CD4-positive, alpha-beta T cell treated with Interleukin-10 for 1 hour (primary cell): ENCODE measurements around the gene NLGN1.
"Not testable (repeated sequence)": the region's sequence is repeated elsewhere in the genome, so short reads cannot be mapped to it uniquely, and the experiment has no call there.

Source experiments
- DNase-seq: peaks from one replicate; pipeline ENCODE4 v3.0.0-alpha.2; 2020

The NLGN1 gene

GRCh38 chr3:173430576-173430975 is 33.0 kb downstream of the NLGN1 start:
- no peak for DNase-seq

DNA sequence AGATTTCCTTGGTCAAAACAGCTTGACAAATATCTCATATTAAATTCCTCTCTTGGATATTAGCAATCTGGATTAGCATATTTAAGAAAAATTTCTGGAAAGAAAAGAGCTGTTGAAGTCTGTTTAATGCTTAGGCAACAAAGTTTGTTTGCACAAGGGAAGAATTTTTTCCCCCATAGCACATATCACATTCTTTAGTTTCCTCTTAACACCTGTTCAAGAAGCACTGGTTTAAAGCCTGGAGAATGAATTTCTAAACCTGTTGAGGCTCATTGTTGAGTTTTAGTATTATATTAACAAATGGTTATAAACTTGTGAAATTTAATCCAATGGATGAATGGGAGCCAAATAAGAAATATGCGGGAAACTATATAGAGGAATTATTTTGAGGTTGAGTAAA is 41.5 kb downstream of the NLGN1 start:
- no peak for DNase-seq

GRCh38 chr3:173440514-173440913 is 43.0 kb downstream of the NLGN1 start:
- no peak for DNase-seq

DNA sequence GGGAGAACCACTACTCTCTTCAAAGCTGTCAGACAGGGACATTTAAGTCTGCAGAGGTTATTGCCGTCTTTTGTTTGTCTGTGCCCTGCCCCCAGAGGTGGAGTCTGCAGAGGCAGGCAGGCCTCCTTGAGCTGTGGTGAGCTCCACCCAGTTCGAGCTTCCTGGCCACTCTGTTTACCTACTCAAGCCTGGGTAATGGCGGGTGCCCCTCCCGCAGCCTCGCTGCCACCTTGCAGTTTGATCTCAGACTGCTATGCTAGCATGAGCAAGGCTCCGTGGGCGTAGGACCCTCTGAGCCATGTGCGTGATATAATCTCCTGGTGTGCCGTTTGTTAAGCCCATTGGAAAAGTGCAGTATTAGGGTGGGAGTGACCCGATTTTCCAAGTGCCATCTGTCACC is 54.0 kb downstream of the NLGN1 start:
- not testable (repeated sequence) for DNase-seq

GRCh38 chr3:173463250-173463649 is 65.7 kb downstream of the NLGN1 start:
- DNase-seq: no peak

- DNase-seq: no peak
Measured at GRCh38 chr3:173465112-173465511, 67.6 kb downstream of the NLGN1 start.

DNA sequence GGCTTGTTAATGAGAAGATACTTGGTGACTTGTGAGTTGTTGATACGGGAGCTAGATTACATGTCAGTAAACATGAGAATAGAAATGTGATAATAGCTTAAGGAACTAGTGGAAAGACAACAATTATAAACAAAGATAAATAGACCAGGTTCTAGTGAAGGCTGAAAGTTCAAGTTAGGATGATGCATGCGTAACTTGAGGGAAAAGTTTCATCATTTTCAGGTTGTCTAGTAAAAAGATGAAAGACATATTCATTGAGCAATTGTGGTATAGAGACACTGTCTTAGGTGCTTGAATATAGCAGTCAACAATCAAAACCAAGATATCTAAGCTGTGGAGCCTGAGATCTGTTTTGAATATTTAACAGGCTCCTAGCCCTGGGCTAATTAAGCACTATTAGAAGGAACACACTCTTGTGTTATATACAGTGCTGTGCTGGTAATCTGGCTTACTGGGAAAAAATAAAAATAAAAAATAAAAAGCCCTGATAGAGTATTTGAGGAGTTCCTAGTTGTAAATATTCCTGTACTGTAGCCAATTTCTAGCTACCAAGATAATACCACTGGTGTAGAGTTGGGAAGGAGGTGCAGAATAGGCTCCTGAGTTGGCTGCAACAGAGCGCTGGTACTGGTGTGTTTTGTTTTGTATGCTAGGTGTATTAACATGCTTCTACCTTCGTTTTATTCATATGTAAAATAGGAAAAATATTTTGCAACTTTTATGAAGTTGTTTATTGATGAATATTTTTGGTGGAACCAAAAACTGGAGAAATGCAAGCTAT is 68.5 kb downstream of the NLGN1 start:
- DNase-seq: no peak

DNA sequence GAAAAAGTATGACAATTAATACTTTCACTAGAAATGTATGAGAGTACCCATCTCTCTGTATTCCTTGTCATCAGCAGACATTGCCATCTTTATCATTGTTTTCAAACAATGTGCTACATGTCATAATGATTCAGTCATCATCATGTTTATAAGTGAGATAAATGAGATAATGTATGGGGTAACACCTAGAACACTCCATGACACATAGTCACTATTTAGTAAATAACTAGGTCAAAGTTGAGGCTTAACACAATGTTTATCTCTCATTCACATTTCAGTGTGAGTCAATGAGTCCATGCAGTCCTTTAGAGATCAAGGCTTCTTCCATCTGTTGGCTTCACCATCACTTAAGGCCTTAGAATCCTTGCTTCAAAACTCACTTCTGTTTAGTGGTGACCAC is 70.0 kb downstream of the NLGN1 start:
- no peak for DNase-seq

GRCh38 chr3:173473237-173473636 is 75.7 kb downstream of the NLGN1 start:
- DNase-seq: no peak

DNA sequence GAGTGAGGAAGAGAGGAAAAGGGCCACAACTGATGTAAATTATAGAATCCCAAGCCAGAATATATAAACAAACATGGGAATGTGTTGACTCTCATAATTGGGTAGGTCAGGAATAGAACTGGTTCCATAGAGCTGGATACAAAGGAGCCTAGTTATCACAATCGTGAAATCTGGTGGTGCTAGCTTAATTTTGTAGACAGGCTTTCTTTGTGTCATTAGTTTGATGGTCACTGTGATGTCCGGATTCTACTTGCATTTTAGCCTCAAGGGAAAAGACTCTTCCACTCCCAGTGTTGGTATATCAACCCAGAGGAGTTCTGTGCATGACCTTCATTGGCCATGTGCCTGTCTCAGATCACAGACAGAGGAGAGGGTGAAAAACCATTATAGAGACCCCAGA is 81.8 kb downstream of the NLGN1 start:
- no peak for DNase-seq

GRCh38 chr3:173501931-173502489 is 104.5 kb downstream of the NLGN1 start:
- DNase-seq: no peak

DNA sequence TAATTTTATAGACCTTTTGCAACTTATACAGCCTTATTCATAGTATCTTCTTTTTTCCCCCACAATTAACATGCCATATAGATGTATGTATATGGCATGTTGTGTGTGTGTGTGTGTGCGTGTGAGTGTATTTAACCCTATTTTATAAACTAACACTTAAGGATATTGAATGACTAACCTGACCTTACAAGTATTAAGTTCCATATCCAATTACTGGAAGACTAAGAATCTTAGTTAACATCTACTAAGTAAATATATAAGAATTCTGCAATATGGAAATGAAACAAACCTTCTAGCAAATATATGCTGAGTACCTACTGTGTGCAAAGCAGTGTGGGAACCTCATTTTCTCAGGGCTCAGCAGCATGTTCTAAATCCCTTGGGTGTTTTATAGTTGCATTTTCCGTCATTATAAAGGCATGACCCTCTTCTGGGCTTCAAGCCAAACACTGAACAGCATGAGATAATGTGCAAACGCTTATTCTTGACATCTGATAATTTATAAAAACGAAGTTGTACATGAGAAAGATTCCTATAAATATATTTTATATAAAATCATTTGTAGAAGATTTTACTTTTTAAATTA is 105.5 kb downstream of the NLGN1 start:
- no peak for DNase-seq

- DNase-seq: no peak
Measured at GRCh38 chr3:173510565-173510964, 113.0 kb downstream of the NLGN1 start.

- no peak for DNase-seq
Measured at GRCh38 chr3:173513123-173513522, 115.6 kb downstream of the NLGN1 start.

DNA sequence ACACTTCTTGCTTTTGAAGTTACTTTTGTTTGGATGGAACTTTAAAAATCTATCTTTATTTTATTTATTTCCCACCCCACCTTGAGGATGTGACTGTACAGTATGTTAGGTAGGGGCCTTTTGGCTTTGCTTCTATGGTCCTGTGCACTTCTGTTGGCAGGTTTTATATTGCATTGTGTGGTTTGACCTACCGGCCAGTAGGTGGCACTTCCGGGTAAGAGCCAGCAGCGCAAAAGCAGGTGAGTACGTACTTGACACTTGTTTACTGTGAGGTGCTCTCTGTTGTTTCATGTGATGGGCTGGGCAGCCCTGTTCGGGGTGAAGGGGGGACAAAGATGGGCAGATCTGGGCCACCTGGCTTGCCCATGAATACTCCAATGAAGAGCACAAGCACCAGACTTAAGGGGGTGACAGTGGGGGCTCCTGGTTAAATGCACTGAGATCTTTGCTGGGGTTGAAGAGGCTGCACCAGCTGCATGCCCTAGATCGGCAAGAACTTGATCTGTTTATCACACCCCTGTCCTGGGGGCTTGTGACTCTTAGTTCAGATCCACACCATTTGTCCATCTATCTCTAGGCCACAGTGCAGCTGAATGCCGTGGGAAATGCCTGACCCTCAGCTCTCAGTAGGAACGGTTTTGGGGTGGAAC is 131.6 kb downstream of the NLGN1 start:
- DNase-seq: no peak

DNA sequence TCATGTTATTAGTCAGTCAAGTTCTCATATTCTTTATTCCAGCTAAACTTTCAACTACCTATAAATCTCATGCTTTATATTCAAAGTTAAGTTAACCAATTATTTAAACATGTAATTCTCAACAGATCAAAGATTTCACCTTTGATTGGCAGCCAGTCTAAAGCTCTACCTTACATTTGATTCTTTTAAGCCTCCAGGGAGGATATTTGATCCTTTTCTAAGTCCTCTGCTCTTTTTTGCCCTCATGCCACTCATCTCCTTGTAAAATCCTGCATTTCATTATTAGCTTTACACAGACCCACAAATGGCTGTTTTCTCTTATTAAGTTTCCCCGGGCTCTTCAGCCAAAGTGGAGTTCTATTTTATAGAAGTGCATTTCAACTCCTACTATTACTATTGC is 134.1 kb downstream of the NLGN1 start:
- no peak for DNase-seq

DNA sequence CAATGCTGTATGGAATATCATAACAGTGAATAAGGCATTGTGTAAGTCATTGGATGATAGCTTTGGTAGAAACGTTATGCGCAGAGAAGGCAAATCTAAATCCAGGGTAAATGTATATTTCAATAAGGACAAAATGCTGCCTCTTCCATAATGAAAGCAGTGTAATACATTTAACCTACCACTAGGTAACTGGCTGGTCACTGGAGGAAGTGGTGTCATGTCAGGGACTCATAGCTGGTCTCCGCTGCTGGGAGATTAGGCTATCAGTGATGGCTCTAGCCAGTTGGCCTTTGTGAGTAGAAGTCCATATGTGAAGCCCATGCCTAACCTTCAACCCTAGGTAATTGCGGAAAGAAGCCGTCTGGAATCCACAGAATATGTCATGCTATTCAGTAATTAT is 140.9 kb downstream of the NLGN1 start:
- DNase-seq: no peak

- not testable (repeated sequence) for DNase-seq
Measured at GRCh38 chr3:173545590-173545989, 148.0 kb downstream of the NLGN1 start.

DNA sequence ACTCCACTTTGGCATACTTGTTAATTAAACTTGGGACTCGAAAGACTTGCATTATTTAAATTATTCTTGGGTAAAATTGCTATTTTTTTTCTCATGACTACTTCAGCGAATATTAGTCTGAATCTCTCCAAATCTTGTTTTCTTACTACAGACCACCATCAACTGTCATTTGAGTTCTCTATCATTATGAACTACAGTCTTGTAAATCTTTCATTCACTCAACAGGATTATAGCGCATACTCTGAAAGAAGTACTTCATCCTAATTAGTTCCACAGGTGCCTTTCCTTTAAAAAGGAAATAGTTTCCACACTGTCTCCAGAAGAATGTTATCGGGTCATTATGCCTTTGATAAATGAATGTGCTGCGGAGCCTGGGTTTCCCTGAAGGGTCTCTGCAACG is 149.5 kb downstream of the NLGN1 start:
- no peak for DNase-seq

GRCh38 chr3:173548261-173548660 is 150.7 kb downstream of the NLGN1 start:
- no peak for DNase-seq

DNA sequence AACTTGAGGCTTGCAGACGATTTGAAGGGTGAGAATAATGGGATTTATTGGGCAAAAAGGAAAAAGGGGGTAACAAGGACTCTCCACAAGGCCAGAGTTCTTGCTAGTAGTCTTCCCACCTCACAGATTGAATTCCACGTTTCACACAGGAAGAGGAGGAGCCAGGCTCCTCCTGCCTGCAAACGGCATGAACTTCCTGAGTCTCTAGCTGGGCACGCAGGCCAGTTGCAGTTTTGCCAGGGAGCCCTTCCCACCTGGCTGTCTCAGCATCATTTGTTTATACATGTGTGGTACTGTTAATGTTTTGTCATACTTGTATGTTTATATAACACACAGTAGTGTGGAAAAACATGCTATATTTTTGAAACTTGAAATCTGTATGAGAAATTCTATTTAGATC is 155.0 kb downstream of the NLGN1 start:
- DNase-seq: no peak

DNA sequence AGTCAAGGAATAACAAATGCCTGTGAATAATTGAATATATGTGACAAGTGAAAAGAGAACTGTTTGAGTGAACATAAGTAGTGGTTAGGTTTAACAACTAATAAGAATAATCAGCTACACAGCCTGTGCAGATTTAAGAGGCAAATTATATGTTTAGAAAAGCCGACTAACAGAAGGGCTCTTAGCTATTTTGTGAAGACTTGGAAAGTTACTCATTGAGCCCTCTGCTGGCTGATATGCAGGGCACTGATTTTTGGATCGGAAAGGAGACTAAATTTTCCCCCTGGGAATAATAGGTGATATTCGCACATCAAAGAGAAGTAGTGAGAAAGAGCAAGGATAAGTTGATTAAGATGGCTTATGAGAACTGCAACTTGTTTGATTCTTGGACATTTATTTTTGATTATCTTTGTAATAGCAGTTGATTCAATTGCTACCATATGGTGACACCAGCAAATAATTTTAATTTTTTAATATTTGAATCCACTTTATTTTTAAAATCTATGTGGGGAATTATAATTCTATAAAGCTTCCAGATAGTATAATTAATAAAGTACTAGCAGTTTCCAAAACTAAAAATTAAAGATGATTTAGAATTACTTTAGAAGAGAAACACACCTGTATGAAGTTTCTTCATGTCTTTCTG is 156.2 kb downstream of the NLGN1 start:
- no peak for DNase-seq

DNA sequence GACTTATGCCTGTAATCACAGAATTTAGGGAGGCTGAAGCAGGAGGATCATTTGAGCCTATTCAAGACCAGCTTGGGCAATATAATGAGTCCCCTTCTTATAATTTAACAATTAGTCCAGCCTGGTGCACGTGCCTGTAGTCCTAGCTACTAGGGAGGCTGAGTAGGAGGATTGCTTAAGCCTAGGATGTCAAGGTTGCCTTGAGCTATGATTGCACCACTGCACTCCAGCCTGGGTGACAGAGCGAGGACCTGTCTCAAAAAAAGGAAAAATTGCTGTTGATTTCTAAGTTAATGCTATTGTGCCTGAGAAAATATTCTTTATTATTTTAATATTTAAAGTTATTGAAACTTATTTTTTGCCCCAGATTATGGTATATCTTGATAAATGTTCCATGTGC is 159.0 kb downstream of the NLGN1 start:
- no peak for DNase-seq

DNA sequence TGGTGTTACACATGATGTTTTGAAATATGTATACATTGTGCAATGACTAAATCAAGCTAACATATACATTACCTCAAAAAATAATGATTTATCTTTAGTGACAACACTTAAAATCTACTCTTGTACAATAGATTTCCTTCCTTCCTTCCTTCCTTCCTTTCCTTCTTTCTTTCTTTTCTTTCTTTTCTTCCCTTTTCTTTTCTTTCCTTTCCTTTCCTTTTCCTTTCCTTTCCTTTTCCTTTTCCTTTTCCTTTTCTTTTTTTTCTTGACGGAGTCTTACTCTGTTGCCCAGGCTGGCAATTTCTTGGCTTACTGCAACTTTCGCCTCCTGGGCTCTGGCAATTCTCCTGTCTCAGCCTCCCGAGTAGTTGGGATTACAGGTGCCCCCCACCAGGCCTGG is 170.5 kb downstream of the NLGN1 start:
- no peak for DNase-seq
